IPS-15b (cell line): ENCODE results near the gene THRB.

ENCODE experiments used
- H3K27me3 ChIP-seq: one replicate; pipeline ENCODE4 v1.6.1; 2013; ENCODE audit warnings: low read length; ENCODE audit not compliant: control insufficient read depth, insufficient read depth
- H3K36me3 ChIP-seq: one replicate; pipeline ENCODE4 v1.6.1; 2013; ENCODE audit warnings: low read length; ENCODE audit not compliant: control insufficient read depth, insufficient read depth
- H3K4me1 ChIP-seq: one replicate; pipeline ENCODE4 v1.6.1; 2013; ENCODE audit warnings: mild to moderate bottlenecking, low read length; ENCODE audit not compliant: control insufficient read depth, insufficient read depth
- H3K4me3 ChIP-seq: one replicate; pipeline ENCODE4 v1.5.1; 2013; ENCODE audit warnings: low read depth, low read length
- H3K9ac ChIP-seq: one replicate; pipeline ENCODE4 v1.6.1; 2013; ENCODE audit warnings: low read depth, mild to moderate bottlenecking, low read length
- H3K9me3 ChIP-seq: one replicate; pipeline ENCODE4 v1.6.1; 2013; ENCODE audit warnings: mild to moderate bottlenecking, low read length; ENCODE audit not compliant: control insufficient read depth, insufficient read depth

Gene THRB

DNA sequence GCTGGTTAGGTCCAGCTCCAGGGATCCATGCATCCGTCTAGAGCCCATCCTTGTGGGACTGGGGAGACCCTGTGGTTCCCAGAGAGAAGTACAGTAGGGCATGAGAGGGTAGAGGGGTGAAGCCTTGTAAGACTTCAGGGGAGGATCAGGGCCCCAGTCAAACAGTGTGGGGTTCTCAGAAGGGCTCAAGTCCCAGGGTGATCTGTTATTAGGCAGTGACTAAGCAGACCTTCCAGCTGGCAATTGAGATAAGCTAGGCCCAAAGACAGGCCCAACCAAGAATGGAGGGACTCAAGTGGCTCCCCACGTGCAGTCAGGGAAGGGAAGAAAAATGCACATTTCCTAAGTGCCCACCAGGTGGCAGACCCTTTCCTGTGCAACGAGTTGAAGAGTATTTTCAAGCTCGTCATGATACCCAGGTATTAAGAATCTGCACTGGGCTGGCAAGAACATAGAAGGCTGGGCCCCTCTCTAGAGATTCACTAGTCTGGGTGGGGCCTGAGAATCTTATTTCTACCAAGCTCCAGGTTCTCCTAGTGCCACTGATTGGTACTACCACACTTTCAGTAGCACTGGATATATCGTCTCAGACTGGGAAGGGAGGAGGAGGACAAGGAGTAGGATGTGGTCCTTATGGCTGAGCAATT is 308.8 kb downstream of the THRB start:
- no peaks in the 10 kb centered on the region for H3K36me3 ChIP-seq
- H3K9ac ChIP-seq: no peak overlapping the region
- H3K9me3 ChIP-seq: no peaks in the 10 kb centered on the region
- H3K27me3 ChIP-seq: no peaks in the 10 kb centered on the region
- no peak overlapping the region for H3K4me3 ChIP-seq
- no peaks in the 10 kb centered on the region for H3K4me1 ChIP-seq

DNA sequence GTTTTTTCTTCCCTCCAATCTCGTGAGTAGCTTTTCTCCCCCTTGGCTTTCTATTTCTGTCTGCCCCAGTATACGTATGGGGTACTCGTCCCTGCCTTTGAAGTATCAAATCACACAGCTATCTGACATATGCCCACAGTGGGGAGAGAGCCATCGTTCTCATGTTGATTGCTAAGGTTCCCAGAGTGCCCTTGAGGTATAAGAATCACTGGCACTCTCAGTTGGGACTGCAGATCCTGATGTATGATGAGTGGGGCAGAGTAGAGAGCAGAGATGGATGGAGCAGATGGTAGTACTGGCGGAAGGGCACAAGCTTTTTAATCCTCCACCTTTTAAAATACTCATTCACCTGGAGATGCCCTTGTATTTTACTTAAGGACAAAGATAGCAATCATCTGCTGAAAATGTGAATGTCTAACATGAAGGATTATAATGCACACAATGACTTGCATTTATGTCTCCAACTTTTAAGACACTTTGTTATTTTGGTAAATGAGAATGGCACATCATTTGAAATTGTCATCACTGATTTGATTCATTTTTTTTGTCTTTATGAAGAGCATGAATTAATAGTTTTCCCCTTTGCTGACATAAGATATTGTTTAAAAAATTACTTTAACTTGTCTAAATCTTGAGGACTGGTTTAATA is 310.0 kb downstream of the THRB start:
- Histone ChIP-seq H3K27me3 (no peaks in the 10 kb centered on the region), H3K4me1 (no peaks in the 10 kb centered on the region), H3K36me3 (no peaks in the 10 kb centered on the region), H3K4me3 (no peak overlapping the region), H3K9me3 (no peaks in the 10 kb centered on the region), H3K9ac (no peak overlapping the region)

DNA sequence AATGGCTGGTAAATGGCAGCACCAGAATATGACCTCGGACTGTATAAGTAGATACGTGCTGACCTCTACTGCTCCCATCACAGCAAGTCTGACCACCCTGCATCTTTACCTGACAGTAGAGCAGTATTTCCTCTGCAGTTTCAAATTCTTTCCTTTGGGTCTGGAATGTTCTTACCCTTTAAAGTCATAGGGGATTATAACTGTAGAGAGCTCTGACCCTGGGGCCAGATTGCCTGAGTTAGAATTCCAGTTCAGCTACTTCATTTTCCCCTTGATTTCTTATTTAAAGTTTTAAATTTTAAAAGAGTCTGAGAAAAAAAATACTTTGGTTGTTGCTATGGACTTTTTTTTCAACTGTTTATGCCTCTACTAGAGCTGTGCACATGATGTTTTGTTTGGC is 311.9 kb downstream of the THRB start:
- no peaks in the 10 kb centered on the region for H3K27me3 ChIP-seq
- H3K4me1 ChIP-seq: no peaks in the 10 kb centered on the region
- H3K9ac ChIP-seq: no peak overlapping the region
- no peak overlapping the region for H3K4me3 ChIP-seq
- H3K36me3 ChIP-seq: no peaks in the 10 kb centered on the region
- H3K9me3 ChIP-seq: no peaks in the 10 kb centered on the region

- no peak overlapping the region for H3K4me3 ChIP-seq
- no peaks in the 10 kb centered on the region for H3K36me3 ChIP-seq
- no peaks in the 10 kb centered on the region for H3K27me3 ChIP-seq
- H3K9ac ChIP-seq: no peak overlapping the region
- H3K9me3 ChIP-seq: no peaks in the 10 kb centered on the region
- H3K4me1 ChIP-seq: no peaks in the 10 kb centered on the region
Observed at GRCh38 chr3:24181256-24181655, 313.4 kb downstream of the THRB start.

DNA sequence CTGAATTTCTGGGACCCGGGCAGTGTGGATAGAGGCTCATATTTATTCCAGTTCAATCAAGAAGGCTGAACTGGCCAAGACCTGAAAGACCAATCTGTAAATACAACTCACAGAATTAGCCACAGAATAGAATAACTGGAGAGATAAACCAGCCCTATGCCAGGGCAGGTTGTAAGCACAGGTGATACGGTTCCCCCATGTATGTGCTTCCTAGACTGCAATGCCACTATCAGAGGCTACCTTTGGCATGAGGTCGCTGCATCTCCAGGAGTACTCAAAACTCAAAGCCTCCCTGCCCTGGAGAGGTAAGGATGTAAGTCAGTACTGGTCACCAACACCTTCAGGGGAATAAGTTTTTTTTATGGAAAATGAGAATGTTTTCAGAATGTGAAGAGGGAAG is 314.0 kb downstream of the THRB start:
- Histone ChIP-seq H3K36me3 (no peaks in the 10 kb centered on the region), H3K4me1 (no peaks in the 10 kb centered on the region), H3K9me3 (no peaks in the 10 kb centered on the region)

GRCh38 chr3:24177201-24177600 is 317.4 kb downstream of the THRB start:
- H3K4me1 ChIP-seq: peaks cover 13% of the 10 kb centered on the region
- no peaks in the 10 kb centered on the region for H3K9me3 ChIP-seq
- no peaks in the 10 kb centered on the region for H3K27me3 ChIP-seq
- H3K9ac ChIP-seq: no peak overlapping the region
- H3K36me3 ChIP-seq: no peaks in the 10 kb centered on the region
- no peak overlapping the region for H3K4me3 ChIP-seq

More for the DNA sequence above, 314.0 kb downstream of the THRB start:
- Histone ChIP-seq H3K27me3 (no peaks in the 10 kb centered on the region), H3K9ac (no peak overlapping the region), H3K4me3 (no peak overlapping the region)

- Histone ChIP-seq H3K9me3 (no peaks in the 10 kb centered on the region), H3K4me3 (no peak overlapping the region), H3K36me3 (no peaks in the 10 kb centered on the region), H3K4me1 (peaks cover 18% of the 10 kb centered on the region), H3K9ac (no peak overlapping the region), H3K27me3 (no peaks in the 10 kb centered on the region)
Observed at GRCh38 chr3:24174614-24175013, 320.0 kb downstream of the THRB start.

DNA sequence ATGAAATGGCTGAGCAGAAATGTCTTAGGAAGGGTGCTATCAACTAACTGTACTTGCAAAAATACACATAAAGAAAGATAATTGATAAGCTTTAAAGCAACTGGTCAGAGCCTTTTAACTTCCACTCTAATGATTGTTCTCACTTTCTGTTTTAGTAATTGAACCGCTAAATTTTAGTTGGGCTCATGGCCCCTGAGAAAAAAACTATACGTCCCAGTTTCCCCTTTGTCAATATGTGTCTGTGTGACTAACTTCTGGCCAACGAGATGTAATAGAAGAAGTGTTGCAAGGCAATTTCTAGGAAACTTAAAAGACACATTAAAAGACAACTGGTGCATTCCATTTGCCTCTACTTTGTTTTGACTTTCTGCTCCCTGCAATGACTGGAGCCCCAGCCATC is 325.7 kb downstream of the THRB start:
- H3K36me3 ChIP-seq: no peaks in the 10 kb centered on the region
- no peaks in the 10 kb centered on the region for H3K27me3 ChIP-seq
- no peaks in the 10 kb centered on the region for H3K9me3 ChIP-seq
- no peak overlapping the region for H3K4me3 ChIP-seq
- no peak overlapping the region for H3K9ac ChIP-seq
- peaks cover 23% of the 10 kb centered on the region for H3K4me1 ChIP-seq

GRCh38 chr3:24167429-24167828 is 327.2 kb downstream of the THRB start:
- Histone ChIP-seq H3K4me1 (peaks cover 12% of the 10 kb centered on the region), H3K4me3 (no peak overlapping the region), H3K36me3 (no peaks in the 10 kb centered on the region), H3K9me3 (no peaks in the 10 kb centered on the region), H3K9ac (no peak overlapping the region), H3K27me3 (no peaks in the 10 kb centered on the region)

DNA sequence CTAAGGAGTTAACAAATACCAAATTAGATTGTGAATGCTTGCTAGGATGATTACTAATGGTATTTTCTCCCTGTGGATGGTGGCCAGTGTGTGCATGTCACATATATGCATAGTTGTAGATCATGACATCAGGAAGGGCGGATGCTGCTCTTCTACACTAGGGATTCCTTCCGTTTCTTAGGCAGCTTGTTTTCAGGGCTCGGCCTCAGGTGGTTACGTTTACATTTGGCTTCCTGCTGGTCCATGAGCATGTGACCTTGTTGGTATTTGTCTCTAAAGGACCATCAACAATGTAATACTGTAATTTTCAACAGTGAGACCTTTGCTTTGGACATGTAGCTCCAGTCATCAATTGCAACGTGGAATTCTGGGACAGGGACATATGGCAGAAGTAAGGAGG is 328.1 kb downstream of the THRB start:
- Histone ChIP-seq H3K4me3 (no peak overlapping the region), H3K9ac (no peak overlapping the region), H3K36me3 (no peaks in the 10 kb centered on the region), H3K4me1 (peaks cover 8% of the 10 kb centered on the region), H3K9me3 (no peaks in the 10 kb centered on the region), H3K27me3 (no peaks in the 10 kb centered on the region)

DNA sequence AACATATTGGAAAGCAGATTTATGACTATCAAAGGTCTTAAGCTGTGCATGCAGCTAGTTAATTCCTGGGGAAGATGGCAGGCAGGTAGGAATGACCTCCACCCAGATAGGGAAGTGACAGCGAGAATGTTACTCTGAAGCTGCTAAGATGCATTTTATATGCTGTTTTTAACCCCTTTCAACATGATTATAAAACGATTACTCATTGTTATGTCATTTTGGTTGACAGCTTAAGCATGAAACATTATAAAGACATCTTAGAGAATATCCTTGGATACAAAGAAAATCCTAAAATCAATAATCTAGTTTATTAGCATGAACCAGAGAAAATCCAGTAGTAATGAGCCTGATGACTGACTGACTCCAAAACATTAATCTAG is 329.1 kb downstream of the THRB start:
- Histone ChIP-seq H3K4me3 (no peak overlapping the region), H3K9me3 (no peaks in the 10 kb centered on the region), H3K27me3 (no peaks in the 10 kb centered on the region), H3K4me1 (peaks cover 15% of the 10 kb centered on the region), H3K36me3 (no peaks in the 10 kb centered on the region), H3K9ac (no peak overlapping the region)

- no peak overlapping the region for H3K4me3 ChIP-seq
- no peaks in the 10 kb centered on the region for H3K36me3 ChIP-seq
- no peak overlapping the region for H3K9ac ChIP-seq
- H3K4me1 ChIP-seq: peaks cover 16% of the 10 kb centered on the region
- no peaks in the 10 kb centered on the region for H3K27me3 ChIP-seq
- H3K9me3 ChIP-seq: no peaks in the 10 kb centered on the region
Observed at GRCh38 chr3:24164967-24165602, 329.6 kb downstream of the THRB start.
